GM19238 (cell line): Measurements from ENCODE around the gene AACS.
"Not testable (repeated sequence)": the region's sequence is repeated elsewhere in the genome, so short reads cannot be mapped to it uniquely, and the experiment has no call there.

ENCODE experiments used
- DNase-seq: peaks from one replicate; pipeline ENCODE4 v3.0.0; 2011; ENCODE audit warnings: low spot score; ENCODE audit not compliant: insufficient read length

AACS gene

DNA sequence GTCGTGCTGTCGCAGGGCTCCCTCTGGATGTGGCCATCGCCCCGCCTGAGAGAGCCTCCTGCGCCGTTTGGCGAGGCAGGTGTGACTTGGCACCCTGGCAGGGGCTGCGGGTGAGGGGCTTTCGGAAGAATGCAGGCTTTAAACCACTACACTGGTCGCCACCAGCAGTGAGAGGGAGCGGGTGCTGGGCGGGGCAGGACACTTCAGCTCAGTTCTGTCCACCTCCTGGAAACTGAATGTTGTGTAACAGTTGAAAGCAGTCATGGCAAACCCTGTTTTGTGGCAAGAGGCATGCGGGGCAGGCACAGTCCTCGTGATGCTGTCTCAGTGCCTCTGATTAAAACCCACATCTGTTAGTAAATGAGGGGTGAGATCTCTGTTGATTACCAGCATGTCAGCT, 55.9 kb downstream of the AACS start:
- no peak for DNase-seq

DNA sequence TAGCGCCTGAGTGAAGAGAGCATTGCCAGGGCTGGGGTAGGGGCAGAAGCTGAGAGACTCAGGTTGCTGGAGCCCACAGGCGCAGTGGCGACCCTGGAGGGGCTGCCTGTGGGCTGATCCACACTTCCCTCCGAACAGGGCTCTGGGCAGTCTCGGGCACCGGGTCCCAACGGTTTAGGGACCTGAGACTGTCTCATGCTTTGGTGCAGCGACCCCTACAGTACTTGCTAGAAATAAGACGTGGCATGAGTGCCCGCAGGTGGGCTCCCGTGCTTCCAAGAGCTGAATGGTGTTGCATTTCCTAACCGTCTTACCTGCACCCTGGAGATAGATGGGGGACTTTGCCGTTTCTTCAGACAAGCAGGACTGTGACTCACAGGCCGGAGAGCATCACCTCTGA, 57.4 kb downstream of the AACS start:
- DNase-seq = no peak

DNA sequence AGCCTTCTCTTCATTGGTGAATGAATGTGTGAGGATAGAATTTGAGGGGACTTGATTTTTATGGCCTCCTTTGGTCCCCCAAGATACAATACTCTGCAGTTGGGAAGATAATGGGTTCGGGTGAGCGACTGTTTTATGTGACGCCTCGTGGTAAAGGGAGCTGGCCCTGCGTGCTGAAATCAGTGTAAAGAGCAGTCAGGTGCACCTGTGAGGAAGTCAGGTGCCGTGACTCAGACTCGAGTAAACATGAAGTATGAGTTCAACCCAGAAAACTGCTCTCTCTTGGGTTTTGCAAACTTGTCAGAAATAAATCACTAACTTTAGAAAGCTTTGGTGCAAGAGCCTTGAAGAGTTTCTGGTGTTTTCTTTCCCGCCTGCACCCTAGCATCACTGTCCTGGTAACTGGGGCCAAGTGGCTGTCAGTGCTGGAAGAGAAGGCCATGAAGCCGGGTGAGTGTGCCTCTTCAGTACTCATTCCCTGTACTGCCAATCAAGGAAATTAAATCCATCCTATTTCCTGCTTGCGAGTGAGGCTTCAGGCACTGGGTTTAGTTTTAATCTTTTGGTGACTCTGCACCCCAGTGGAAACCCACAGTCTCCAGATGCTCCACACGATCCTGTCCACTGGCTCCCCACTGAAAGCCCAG, 59.2 kb downstream of the AACS start:
- DNase-seq = no peak

DNA sequence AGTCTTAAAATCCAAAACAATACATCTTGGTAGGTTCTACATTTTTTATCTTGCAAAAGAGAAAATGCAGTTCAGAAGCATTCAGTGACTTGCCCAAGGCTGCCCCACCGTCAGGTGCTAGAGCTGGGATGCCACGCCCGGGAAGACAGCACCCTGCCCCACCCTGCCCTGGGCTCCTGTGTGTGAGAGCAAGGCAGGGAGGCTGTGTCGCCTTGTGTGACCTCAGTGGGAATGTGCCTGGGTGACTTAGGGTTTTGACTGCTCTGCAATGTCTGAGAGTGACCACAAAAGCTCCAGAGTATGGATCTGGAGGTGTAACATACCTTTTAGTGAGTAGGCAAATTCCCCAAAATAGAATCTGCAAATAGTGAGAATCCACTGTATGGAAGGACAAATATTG, 60.0 kb downstream of the AACS start:
- DNase-seq = no peak

DNA sequence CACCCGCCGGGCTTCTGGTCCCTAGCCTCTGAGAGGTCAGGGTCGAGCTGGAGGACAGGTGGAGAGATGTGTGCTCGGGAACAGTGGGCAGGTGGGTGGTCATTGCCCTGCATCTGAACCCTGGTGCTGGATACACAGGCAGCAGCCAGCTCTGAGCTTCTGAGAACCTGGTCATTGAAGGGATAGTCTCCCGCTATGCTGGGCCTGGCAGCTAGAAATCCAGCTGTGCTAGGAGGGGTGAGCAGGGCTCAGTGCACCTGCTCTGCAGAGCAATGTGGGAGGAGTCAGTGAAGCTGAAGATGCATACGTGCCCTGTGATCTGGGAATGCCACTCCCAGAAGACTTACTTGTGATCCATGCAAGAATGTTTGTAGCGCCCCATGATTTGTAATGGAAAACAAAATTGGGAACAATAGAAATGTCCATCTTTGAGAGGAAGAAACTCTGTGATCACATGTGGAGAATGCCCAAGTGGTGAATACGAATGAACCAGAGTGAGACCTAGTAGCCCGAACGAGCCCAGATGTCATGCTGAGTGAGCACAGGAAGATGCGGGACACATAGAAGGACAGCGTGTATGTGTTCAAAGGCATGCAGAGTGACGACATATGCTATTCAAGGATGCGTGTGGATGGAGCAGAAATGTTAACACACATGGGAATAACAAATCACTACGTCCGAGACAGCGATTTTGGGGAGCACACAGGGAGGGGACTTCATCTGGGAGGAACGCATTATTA, 63.4 kb downstream of the AACS start:
- no peak for DNase-seq

DNA sequence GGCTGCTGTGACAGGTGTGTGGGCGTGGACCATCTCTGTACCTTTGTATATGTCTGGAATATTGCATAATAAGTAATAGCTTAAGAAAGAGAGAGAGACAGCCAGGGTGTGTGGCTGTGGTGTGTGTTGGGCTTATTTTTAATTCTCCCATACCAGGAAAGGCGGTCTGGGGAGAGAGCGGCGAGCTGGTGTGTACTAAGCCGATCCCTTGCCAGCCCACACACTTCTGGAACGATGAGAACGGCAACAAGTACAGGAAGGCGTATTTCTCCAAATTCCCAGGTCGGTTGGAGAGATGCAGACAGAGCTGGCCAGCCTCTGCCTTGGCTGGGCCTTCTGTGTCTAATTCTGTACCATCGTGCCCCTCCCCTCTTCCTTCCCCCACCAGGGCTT, 63.9 kb downstream of the AACS start:
- no peak for DNase-seq

DNA sequence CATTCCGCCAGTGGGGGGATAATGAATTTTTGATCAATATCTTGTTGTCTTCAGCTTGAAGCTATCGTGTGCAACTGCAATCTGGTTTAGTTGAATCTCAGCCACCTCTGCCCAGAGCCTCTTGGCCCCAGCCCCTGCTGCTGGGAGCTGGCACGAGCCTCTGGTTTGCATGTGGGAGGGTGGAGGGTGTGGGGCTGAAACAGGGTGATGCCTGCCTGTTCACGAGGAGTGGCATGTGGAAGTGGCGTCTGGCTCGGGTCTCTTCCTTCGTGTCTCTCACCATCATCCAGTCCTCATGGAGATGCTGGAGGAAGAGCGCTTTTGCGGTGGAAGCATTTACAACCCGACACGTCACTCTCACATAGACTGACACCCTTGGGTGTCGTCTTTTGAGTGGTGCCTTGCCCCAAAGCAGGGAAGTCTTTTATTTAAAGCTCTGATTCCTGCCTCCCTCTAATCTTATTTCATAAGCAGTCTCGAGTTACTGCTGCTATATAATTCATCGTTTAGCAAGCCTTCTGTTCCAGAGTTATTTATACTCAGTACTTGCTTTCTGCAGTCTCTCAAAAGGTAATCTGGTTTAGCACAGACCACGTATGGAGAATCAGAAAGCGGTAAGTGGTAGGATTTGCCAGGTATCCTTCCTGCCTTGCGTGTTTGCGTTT, 64.5 kb downstream of the AACS start:
- DNase-seq = no peak

DNA sequence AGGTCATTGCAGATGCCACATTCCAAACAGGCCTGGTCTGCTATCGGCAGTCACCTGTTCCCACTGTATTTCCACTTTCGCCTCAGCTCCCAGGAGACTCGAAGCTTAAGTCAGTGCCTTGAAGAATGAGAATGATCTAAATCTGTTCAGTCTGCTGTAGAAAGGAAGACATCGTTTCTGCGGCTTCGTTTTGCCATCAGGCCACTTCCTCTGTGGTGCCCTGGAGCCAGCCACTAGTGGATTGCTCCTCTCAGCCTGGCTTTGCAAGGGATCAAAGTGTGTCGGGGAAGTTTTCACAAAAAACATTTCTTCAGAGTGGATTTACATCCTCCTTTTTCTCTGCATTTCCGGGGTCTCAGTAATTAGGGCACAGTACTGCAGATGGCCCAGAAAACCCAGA, 66.7 kb downstream of the AACS start:
- DNase-seq = no peak

DNA sequence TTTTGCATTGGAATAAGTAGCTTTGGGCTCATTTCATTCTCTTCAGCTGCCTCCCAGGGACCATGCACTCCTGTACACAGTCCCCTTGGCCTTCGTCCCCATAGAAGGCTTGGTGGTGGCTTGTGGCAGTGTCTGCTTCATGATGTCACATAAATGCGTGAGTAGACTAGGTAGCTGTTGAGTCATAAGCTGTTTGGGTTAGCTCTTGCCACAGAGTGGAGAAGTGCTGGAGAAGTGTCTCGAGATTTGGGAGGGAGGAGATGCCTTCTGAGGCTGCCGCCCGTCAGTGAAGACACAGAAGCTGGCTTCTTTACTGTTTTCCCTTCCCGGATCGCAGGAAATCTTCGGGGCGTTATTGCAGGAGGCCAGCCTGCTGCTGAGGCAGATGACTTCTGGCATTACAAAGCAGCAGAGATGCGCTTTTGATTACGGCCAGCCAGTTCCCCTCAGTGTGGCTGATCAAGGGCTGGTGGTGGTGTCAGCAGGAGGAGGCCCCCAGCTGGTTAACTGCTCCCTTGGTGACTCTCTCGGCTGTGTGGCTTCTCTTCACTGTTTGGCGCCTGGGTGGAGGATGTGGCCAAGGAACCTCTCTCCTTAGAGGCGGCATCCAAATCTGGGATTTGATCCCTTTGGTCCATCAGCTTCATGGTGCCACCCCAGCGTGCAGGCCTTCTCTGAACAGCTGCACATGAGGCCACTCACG, 67.6 kb downstream of the AACS start:
- DNase-seq = no peak

DNA sequence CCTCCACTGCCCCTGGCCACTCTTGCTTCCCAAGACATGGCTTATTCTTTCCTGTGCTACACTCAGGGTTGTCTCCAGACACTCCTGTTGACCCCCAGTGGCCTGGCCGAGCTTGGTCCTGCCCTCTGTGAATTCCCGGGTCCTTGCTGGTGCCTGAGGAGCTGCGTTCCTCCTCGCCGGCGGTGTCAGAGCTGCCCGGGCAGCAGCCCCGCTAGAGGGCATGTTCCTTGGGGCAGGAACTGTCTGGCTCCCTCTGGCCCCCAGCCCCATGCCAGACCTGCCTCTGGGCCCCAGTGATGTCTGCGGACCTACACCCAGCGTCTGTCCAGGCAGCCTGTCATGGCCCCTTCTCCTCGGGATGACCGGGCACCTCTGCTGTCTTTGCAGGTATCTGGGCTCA, 68.4 kb downstream of the AACS start:
- DNase-seq = no peak

DNA sequence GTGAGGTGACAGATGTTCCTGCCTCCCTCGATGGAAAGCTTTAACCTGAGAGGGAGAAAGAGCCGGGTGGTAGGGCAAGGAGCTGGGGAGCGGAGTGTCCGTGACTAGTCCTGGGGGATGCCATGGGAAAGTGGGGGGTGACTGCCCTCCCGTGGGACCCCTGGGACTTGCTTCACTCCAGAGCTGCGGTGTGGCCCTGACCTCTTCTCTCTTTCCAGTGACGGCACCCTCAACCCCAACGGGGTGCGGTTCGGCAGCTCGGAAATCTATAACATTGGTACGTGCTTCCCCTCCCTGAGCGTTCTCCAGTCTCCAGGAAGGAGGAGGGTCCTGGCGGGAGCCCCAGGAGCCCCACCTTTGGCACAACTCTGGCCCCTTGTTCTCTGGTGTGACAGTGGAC, 69.3 kb downstream of the AACS start:
- DNase-seq = no peak

DNA sequence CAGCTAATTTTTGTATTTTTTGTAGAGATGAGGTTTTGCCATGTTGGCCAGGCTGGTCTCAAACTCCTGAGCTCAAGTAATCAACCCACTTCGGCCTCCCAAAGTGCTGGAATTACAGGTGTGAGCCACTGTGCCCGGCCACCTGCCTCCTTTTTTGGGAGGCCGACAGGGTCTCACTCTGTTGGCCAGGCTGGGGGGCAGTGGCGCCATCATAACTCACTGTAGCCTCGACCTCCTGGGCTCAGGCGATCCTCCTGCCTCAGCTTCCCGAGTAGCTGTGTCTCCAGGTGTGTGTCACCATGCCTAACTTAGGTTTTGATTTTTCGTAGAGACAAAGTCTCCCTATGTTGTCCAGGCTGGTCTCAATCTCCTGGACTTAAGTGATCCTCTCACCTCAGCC, 70.7 kb downstream of the AACS start:
- no peak for DNase-seq

DNA sequence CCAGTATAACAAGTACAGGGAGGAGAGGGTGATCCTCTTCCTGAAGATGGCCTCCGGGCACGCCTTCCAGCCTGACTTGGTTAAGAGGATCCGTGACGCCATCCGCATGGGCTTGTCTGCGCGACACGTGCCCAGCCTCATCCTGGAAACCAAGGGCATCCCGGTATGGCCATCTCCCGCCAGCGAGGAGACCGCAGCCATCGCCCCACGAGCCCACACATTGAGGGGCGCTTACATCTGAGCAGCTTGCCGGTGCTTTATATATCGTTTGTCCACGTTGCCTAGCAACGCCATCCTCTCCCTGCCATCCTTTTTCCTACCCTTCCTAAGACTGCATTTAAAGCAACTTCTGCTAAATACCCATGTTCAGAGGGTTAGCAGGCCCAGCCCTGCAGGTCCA, 71.5 kb downstream of the AACS start:
- no peak for DNase-seq

DNA sequence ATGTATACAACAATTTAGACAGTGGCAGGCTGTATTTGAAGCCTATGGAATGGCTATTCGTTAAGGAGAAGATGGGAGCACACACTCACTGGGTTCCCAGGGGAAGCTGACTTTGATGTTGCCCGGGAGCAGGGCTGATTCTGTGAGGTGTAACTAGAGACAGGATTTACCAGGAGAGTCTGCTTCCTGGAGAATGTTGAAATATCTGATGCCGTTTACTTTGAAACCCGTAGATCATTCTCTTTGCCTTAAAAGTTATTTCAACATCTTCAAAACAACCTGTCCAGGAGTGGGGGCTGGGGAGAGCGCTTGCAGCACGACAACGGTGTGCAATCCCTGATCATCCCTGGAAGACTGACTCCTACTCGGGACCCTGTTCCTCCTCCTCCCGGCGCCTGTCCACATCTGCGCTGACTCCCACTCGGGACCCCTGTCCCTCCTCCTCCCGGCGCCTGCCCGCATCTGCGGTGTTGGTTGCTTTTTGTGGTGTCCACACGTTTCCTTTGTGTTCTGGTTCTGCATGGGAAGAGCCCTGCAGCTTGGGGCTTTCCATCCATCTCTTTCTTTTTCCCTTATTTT, 72.6 kb downstream of the AACS start:
- no peak for DNase-seq

DNA sequence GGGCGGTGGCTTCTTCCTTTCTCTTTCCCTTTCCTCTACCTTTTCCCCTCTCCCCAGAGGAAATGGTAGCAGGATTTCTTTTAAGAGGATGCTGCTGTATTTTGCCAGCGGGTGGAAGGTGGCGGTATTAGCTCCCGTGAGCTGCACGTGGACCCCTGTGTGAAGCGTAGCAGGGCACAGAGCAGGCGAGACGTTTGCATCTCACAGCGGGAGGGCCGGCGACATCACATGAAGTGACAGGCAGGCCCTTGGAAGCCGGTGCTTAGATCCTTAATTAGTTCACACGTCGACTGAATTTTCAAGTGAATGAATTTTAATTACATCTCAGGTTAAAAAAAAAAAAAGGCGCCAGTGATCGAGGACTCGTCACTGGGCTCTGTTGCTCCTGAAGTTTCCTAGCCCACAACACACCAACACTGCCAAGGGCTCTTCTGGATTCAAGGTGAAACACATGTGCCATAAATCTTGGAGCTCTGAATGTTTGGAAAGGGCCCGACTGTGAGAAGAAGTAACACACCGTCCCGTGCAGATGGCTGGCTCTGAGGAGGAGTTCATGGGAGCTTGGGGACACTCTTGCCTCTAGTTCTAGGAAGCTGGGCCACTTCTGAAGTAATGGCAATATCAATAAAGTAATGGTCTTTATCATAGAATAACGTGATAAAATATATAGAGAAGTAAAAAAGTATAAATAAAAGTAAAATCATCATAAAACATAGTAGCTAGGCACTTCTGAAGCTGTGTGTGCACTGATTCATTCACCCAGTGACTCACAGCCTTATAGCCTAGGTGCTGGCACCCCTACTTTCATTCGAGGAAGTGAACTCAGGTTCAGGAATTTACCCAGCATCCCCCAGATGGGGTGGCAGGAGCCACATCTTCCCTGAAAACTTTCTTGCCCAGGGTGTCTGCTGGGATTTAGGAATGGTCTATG, 75.3 kb downstream of the AACS start:
- no peak for DNase-seq

DNA sequence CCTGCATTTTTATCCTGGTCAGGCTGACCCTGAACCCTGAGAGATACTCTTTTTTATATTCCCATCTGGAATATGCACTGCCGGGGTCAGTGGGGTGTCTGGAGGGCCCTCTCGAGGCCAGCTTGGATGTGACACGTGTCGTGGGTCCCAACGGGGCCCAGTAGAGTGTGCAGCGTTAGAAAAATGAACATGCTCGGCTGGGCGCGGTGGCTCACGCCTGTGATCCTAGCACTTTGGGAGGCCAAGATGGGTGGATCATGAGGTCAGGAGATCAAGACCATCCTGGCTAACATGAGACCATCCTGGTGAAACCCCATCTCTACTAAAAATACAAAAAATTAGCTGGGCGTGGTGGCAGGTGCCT, 76.0 kb downstream of the AACS start:
- DNase-seq = not testable (repeated sequence)

DNA sequence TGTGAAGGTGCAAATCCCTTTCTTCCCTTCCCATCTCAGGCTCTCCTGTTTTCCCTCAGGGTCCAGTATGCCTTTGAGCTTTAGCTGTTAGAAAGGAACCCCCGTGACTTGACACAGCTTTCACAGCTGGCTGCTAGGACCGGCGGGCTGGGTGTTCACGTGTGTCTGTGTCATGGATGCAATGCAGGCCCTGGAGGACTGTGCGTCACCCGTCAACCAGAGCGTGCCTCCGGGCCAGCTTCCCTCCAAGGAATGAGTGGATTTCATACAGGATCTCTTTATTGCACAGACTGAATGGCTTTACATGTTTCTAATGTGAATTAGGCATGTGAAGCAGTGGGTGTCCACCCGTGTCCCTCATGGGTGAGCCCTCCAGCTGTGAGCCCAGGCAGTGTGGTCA, 77.4 kb downstream of the AACS start:
- DNase-seq = no peak

DNA sequence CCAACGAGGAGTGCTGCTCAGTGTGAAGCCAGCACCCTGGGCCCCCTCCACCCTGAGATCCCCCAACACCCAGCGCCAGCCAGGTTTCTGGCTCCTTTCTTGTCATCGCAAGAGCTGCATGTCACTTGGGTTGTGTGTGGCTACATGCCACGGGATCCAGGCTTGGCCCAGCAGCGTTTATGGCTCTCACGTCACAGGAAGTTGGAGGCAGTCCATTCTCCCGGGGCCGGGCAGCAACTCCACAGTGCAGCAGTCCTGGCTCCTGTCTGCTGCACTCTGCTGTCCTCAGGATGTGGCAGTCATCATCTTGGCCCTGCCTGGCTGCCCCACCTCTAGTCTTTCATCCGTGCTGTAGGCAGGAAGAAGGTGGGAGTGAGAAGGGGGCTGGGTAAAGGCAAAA, 78.3 kb downstream of the AACS start:
- no peak for DNase-seq

DNA sequence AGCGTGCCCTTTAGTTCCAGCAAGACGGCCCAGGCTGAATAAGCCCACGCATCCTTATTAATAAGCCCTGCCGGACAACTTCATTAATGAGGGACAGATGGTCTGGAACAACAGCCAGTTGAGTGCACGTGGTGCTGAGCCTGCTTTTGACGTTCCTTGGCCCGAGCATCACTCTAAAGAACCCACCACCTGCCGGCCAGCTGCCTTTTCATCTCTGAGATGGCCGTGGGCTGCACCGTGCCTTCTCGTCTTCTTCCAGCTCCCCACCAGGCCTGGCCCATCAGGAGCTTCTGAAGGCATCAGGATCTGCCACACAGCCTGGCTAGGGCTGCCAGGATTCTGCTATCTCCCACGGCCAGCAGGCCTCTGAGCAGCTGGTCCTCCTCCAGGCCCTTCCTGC, 80.0 kb downstream of the AACS start:
- DNase-seq = no peak

DNA sequence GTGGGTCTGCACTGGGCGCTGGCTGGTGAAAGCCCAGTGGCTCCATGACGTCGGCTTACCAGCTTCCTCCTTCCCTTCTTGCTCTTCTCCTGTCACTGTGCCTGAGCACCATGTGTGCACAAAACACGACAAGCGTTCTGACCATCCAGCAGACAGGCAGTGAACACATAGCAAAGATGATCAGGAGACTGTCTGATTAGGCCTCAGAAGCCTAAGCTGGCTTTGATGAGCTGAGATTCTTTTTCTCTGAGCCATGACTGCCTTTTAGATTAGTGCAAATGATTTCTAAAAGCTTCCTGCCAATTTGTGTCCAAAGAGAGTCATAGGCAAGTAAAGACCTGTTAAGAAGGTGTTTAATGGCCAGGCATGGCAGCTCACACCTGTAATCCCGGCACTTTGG, 83.1 kb downstream of the AACS start:
- DNase-seq = no peak
